Fibroblast of mammary gland (primary cell): ENCODE results near the gene AP1G1.
"Not testable (repeated sequence)": the region's sequence is repeated elsewhere in the genome, so short reads cannot be mapped to it uniquely, and the experiment has no call there.

Experiments used
- DNase-seq: peaks from one replicate; pipeline ENCODE4 v3.0.0-alpha.2; 2010; ENCODE audit warnings: low read depth
- H3K4me3 ChIP-seq: 2 replicates; pipeline ENCODE4 v1.5.1; 2011; ENCODE audit warnings: low read depth, mild to moderate bottlenecking, low read length, moderate library complexity; ENCODE audit not compliant: control insufficient read depth
- CTCF ChIP-seq: conservative IDR thresholded peaks from 2 replicates; pipeline ENCODE4 v1.5.1; 2011; ENCODE audit warnings: low read depth, low read length, inconsistent platforms; ENCODE audit not compliant: control insufficient read depth, insufficient read depth

AP1G1 gene

GRCh38 chr16:71840052-71840451, 31.4 kb upstream of the AP1G1 start:
- H3K4me3 ChIP-seq: no peak overlapping the region
- TF ChIP-seq CTCF: no peak

GRCh38 chr16:71837150-71837549, 28.5 kb upstream of the AP1G1 start:
- TF ChIP-seq CTCF: no peak
- no peak for DNase-seq
- H3K4me3 ChIP-seq: no peak overlapping the region

More at GRCh38 chr16:71840052-71840451, 31.4 kb upstream of the AP1G1 start:
- peak; percentile 43 for DNase-seq

- TF ChIP-seq CTCF: no peak
- DNase-seq: no peak
- H3K4me3 ChIP-seq: no peak overlapping the region
Observed at GRCh38 chr16:71834291-71834690, 25.7 kb upstream of the AP1G1 start.

GRCh38 chr16:71832112-71832511, 23.5 kb upstream of the AP1G1 start:
- not testable (repeated sequence) for DNase-seq, H3K4me3 ChIP-seq

GRCh38 chr16:71831698-71832097, 23.1 kb upstream of the AP1G1 start:
- H3K4me3 ChIP-seq, DNase-seq: not testable (repeated sequence)

- DNase-seq: no peak
- no peak overlapping the region for H3K4me3 ChIP-seq
- no peak for TF ChIP-seq CTCF
Observed at GRCh38 chr16:71830359-71830758, 21.7 kb upstream of the AP1G1 start.

GRCh38 chr16:71826533-71827017, 17.9 kb upstream of the AP1G1 start:
- no peak overlapping the region for H3K4me3 ChIP-seq
- TF ChIP-seq CTCF: no peak
- no peak for DNase-seq

GRCh38 chr16:71817155-71817500, 8.5 kb upstream of the AP1G1 start:
- DNase-seq, H3K4me3 ChIP-seq: not testable (repeated sequence)
